ENCODE results near the gene ANKS1B.
"Not testable (repeated sequence)": the region's sequence is repeated elsewhere in the genome, so short reads cannot be mapped to it uniquely, and the experiment has no call there.

ANKS1B gene

GRCh38 chr12:99984271-99985128 lies at the start of gene ANKS1B:
ANKS1B (minus strand) TSS chr12:99984936; CDS start chr12:99984237, 699 bp downstream.
- H3K36me3 ChIP-seq (ENCODE audit: control insufficient read depth, insufficient read depth, low read length): no peaks in the 10 kb centered on the region
- peaks cover 8% of the 10 kb centered on the region; the same call in 1 of the 2 replicates for H3K4me1 ChIP-seq (ENCODE audit: control insufficient read depth, insufficient read depth, low read length)
- no peaks in the 10 kb centered on the region for H3K9me3 ChIP-seq (ENCODE audit: control insufficient read depth, insufficient read depth, low read depth, low read length)
- H3K27me3 ChIP-seq (ENCODE audit: control insufficient read depth, insufficient read depth, low read length): peaks cover 42% of the 10 kb centered on the region
- no peak within 1 kb of the TSS for H3K27ac ChIP-seq (ENCODE audit: low read depth, low read length)
- peak within 1 kb of the TSS; percentile 80 for H3K4me3 ChIP-seq (ENCODE audit: low read depth, low read length)
- H3K9ac ChIP-seq (ENCODE audit: low read length): peak within 1 kb of the TSS; percentile 33

DNA sequence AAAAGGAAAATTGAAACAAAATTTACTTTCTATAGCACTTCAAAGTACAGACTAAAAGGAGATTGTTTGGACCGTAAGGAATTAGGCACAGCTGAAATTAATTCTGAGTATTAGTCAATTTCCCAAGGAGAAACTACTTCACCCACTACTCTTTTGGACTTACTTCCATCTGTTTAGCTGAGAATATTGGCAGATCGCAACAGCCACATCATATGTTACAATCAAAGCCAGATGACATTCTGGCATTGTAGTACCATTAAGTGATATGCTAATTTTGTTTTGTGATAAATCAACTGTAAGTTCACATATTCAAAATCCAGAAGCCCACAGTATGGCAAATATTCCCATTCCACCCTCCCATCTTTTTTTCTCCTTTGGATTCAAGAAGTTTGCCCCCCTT lies 47.1 kb upstream of the ANKS1B start:
- Histone ChIP-seq H3K4me3 (ENCODE audit: low read depth, low read length) (no peak overlapping the region), H3K9ac (ENCODE audit: low read length) (no peak overlapping the region), H3K27ac (ENCODE audit: low read depth, low read length) (no peak overlapping the region), H3K36me3 (ENCODE audit: control insufficient read depth, insufficient read depth, low read length) (no peaks in the 10 kb centered on the region; the same call in 1 of the 2 replicates), H3K9me3 (ENCODE audit: control insufficient read depth, insufficient read depth, low read depth, low read length) (no peaks in the 10 kb centered on the region), H3K27me3 (ENCODE audit: control insufficient read depth, insufficient read depth, low read length) (no peaks in the 10 kb centered on the region), H3K4me1 (ENCODE audit: control insufficient read depth, insufficient read depth, low read length) (no peaks in the 10 kb centered on the region)

GRCh38 chr12:100027671-100028070 lies 42.9 kb upstream of the ANKS1B start:
- no peak overlapping the region for H3K27ac ChIP-seq (ENCODE audit: low read depth, low read length)
- H3K4me3 ChIP-seq (ENCODE audit: low read depth, low read length): no peak overlapping the region
- no peak overlapping the region for H3K9ac ChIP-seq (ENCODE audit: low read length)
- no peaks in the 10 kb centered on the region for H3K36me3 ChIP-seq (ENCODE audit: control insufficient read depth, insufficient read depth, low read length)
- H3K9me3 ChIP-seq (ENCODE audit: control insufficient read depth, insufficient read depth, low read depth, low read length): no peaks in the 10 kb centered on the region
- H3K4me1 ChIP-seq (ENCODE audit: control insufficient read depth, insufficient read depth, low read length): no peaks in the 10 kb centered on the region
- H3K27me3 ChIP-seq (ENCODE audit: control insufficient read depth, insufficient read depth, low read length): no peaks in the 10 kb centered on the region

GRCh38 chr12:100026241-100026640 lies 41.5 kb upstream of the ANKS1B start:
- Histone ChIP-seq H3K4me1 (ENCODE audit: control insufficient read depth, insufficient read depth, low read length) (no peaks in the 10 kb centered on the region), H3K27me3 (ENCODE audit: control insufficient read depth, insufficient read depth, low read length) (no peaks in the 10 kb centered on the region), H3K27ac (ENCODE audit: low read depth, low read length) (no peak overlapping the region), H3K36me3 (ENCODE audit: control insufficient read depth, insufficient read depth, low read length) (no peaks in the 10 kb centered on the region), H3K9me3 (ENCODE audit: control insufficient read depth, insufficient read depth, low read depth, low read length) (no peaks in the 10 kb centered on the region), H3K9ac (ENCODE audit: low read length) (no peak overlapping the region), H3K4me3 (ENCODE audit: low read depth, low read length) (no peak overlapping the region)

DNA sequence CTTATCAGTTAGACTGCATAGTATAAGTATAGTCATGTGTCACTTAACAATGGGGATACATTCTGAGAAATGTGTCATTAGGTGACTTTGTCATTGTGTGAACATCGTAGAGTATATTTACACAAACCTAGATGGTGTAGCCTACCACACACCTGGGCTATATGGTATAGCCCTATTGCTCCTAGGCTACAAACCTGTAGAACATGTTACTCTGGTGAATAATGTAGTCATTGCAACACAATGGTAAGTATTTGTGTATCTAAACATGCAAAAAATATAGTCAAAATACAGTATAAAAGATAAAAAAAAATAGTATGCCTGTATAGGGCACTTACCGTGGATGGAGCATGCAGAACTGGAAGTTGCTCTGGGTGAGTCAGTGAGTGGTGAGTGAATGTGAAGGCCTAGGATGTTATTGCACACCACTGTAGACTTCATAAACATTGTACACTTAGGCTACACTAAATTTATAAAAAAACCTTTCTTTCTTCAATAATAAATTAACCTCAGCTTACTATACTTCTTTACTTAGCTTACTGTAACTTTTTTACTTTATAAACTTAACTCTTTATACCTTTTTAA lies 40.3 kb upstream of the ANKS1B start:
- Histone ChIP-seq H3K4me3 (ENCODE audit: low read depth, low read length) (no peak overlapping the region), H3K36me3 (ENCODE audit: control insufficient read depth, insufficient read depth, low read length) (no peaks in the 10 kb centered on the region), H3K27me3 (ENCODE audit: control insufficient read depth, insufficient read depth, low read length) (no peaks in the 10 kb centered on the region), H3K9ac (ENCODE audit: low read length) (no peak overlapping the region), H3K9me3 (ENCODE audit: control insufficient read depth, insufficient read depth, low read depth, low read length) (no peaks in the 10 kb centered on the region), H3K27ac (ENCODE audit: low read depth, low read length) (no peak overlapping the region), H3K4me1 (ENCODE audit: control insufficient read depth, insufficient read depth, low read length) (no peaks in the 10 kb centered on the region)

GRCh38 chr12:100020370-100020769 lies 35.6 kb upstream of the ANKS1B start:
- Histone ChIP-seq H3K27me3 (ENCODE audit: control insufficient read depth, insufficient read depth, low read length) (no peaks in the 10 kb centered on the region), H3K36me3 (ENCODE audit: control insufficient read depth, insufficient read depth, low read length) (no peaks in the 10 kb centered on the region), H3K27ac (ENCODE audit: low read depth, low read length) (no peak overlapping the region), H3K4me1 (ENCODE audit: control insufficient read depth, insufficient read depth, low read length) (no peaks in the 10 kb centered on the region), H3K4me3 (ENCODE audit: low read depth, low read length) (no peak overlapping the region), H3K9me3 (ENCODE audit: control insufficient read depth, insufficient read depth, low read depth, low read length) (no peaks in the 10 kb centered on the region), H3K9ac (ENCODE audit: low read length) (no peak overlapping the region)

DNA sequence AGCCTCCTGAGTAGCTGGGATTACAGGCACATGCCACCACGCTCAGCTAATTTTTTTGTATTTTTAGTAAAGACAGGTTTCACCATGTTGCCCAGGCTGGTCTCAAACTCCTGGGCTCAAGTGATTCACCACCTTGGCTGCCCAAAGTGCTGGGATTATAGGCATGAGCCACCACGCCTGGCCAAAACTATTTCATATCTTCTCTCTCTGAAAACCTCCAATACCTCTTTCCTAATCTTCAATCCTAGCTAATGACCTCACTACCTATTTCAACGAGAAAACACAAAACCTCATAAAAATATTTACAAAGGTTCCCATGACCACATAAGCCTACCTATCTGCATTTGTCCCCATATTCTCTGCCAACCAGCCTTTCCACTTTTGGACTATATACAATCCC lies 32.3 kb upstream of the ANKS1B start:
- Histone ChIP-seq H3K4me3 (ENCODE audit: low read depth, low read length) (no peak overlapping the region), H3K4me1 (ENCODE audit: control insufficient read depth, insufficient read depth, low read length) (no peaks in the 10 kb centered on the region)

GRCh38 chr12:100016304-100016703 lies 31.6 kb upstream of the ANKS1B start:
- not testable (repeated sequence) for H3K36me3 ChIP-seq (ENCODE audit: control insufficient read depth, insufficient read depth, low read length); H3K4me3 ChIP-seq (ENCODE audit: low read depth, low read length); H3K4me1 ChIP-seq (ENCODE audit: control insufficient read depth, insufficient read depth, low read length); H3K27ac ChIP-seq (ENCODE audit: low read depth, low read length); H3K27me3 ChIP-seq (ENCODE audit: control insufficient read depth, insufficient read depth, low read length); H3K9ac ChIP-seq (ENCODE audit: low read length); H3K9me3 ChIP-seq (ENCODE audit: control insufficient read depth, insufficient read depth, low read depth, low read length)

More for the DNA sequence above, 32.3 kb upstream of the ANKS1B start:
- Histone ChIP-seq H3K27me3 (ENCODE audit: control insufficient read depth, insufficient read depth, low read length) (no peaks in the 10 kb centered on the region), H3K27ac (ENCODE audit: low read depth, low read length) (no peak overlapping the region), H3K36me3 (ENCODE audit: control insufficient read depth, insufficient read depth, low read length) (no peaks in the 10 kb centered on the region), H3K9me3 (ENCODE audit: control insufficient read depth, insufficient read depth, low read depth, low read length) (no peaks in the 10 kb centered on the region), H3K9ac (ENCODE audit: low read length) (no peak overlapping the region)

- H3K9me3 ChIP-seq (ENCODE audit: control insufficient read depth, insufficient read depth, low read depth, low read length); H3K36me3 ChIP-seq (ENCODE audit: control insufficient read depth, insufficient read depth, low read length); H3K4me3 ChIP-seq (ENCODE audit: low read depth, low read length); H3K9ac ChIP-seq (ENCODE audit: low read length); H3K4me1 ChIP-seq (ENCODE audit: control insufficient read depth, insufficient read depth, low read length); H3K27ac ChIP-seq (ENCODE audit: low read depth, low read length); H3K27me3 ChIP-seq (ENCODE audit: control insufficient read depth, insufficient read depth, low read length): not testable (repeated sequence)
These were observed 21.1 kb upstream of the ANKS1B start for GRCh38 chr12:100005846-100006245.

GRCh38 chr12:99997806-99998205 lies 13.1 kb upstream of the ANKS1B start:
- Histone ChIP-seq H3K36me3 (ENCODE audit: control insufficient read depth, insufficient read depth, low read length) (no peaks in the 10 kb centered on the region), H3K9me3 (ENCODE audit: control insufficient read depth, insufficient read depth, low read depth, low read length) (no peaks in the 10 kb centered on the region), H3K4me1 (ENCODE audit: control insufficient read depth, insufficient read depth, low read length) (no peaks in the 10 kb centered on the region), H3K27me3 (ENCODE audit: control insufficient read depth, insufficient read depth, low read length) (no peaks in the 10 kb centered on the region), H3K4me3 (ENCODE audit: low read depth, low read length) (no peak overlapping the region), H3K27ac (ENCODE audit: low read depth, low read length) (no peak overlapping the region), H3K9ac (ENCODE audit: low read length) (no peak overlapping the region)

- no peak overlapping the region for H3K9ac ChIP-seq (ENCODE audit: low read length)
- no peak overlapping the region for H3K27ac ChIP-seq (ENCODE audit: low read depth, low read length)
- no peaks in the 10 kb centered on the region for H3K27me3 ChIP-seq (ENCODE audit: control insufficient read depth, insufficient read depth, low read length)
- H3K4me3 ChIP-seq (ENCODE audit: low read depth, low read length): no peak overlapping the region
- H3K9me3 ChIP-seq (ENCODE audit: control insufficient read depth, insufficient read depth, low read depth, low read length): no peaks in the 10 kb centered on the region
- H3K36me3 ChIP-seq (ENCODE audit: control insufficient read depth, insufficient read depth, low read length): no peaks in the 10 kb centered on the region
- H3K4me1 ChIP-seq (ENCODE audit: control insufficient read depth, insufficient read depth, low read length): no peaks in the 10 kb centered on the region
These were observed 11.4 kb upstream of the ANKS1B start for GRCh38 chr12:99996095-99996494.
